ENCODE data around the gene KIAA1549. TPM values are rescaled to one million over a fixed set of nuclear protein-coding genes. Genes with fewer than 3 reads are reported as not detected.
"Not testable (repeated sequence)": the region's sequence is repeated elsewhere in the genome, so short reads cannot be mapped to it uniquely, and the experiment has no call there.

Gene KIAA1549
- total RNA-seq, 1 experiment from 2014 or later: 6.0 TPM

DNA sequence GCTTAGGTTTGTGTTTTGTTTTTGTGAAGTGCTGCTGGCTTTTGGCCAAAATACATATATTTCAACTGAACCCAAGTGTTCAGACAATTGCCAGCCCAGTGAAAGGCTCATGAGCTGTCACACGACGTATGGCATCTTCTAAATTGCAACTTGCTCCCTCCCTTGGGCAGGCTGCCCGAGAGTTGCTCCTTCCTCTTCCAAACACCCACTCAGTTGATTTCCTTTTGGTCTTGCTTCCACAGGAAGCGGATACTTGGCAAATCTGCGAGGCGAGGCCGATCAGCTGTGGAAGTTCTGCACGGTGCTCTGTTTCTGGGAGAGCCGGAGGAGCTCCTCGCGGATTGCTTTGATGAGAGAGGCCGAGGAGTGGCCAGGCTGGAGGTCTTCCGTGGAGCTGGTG lies 143.6 kb downstream of the KIAA1549 start:
- Histone ChIP-seq H3K4me3 (ENCODE audit: insufficient read depth, low read depth, low read length) (no peak overlapping the region), H3K36me3 (replicated peaks; ENCODE audit: control insufficient read depth, insufficient read depth, low read length) (peaks cover 4% of the 10 kb centered on the region; the same call in 1 of the 2 replicates), H3K27me3 (ENCODE audit: control insufficient read depth, insufficient read depth, low read length) (no peaks in the 10 kb centered on the region)
- no peak for DNase-seq

DNA sequence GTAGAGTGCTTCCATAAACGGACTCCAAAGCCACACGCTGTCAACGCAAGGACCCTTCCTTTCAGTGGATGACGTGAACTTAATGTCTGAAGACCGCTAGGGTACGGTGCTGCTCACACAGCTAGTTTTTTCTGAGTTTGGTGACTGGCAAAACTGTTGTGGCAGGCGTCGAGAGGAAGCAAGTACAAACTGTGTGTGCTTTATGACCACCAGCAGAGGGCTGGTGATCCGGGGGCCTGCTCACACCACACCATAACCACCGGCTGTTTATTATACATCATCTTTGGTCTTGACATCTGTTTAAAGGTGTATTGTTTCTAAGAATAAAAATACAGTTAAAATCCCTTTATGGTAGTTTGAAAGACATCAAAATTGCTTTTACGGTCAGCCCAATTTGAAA lies 146.1 kb downstream of the KIAA1549 start:
- no peak for DNase-seq
- peaks cover 4% of the 10 kb centered on the region; the same call in 1 of the 2 replicates for H3K36me3 ChIP-seq (replicated peaks; ENCODE audit: control insufficient read depth, insufficient read depth, low read length)
- H3K4me3 ChIP-seq (ENCODE audit: insufficient read depth, low read depth, low read length): no peak overlapping the region
- no peaks in the 10 kb centered on the region for H3K27me3 ChIP-seq (ENCODE audit: control insufficient read depth, insufficient read depth, low read length)

GRCh38 chr7:138834583-138834982 lies 146.6 kb downstream of the KIAA1549 start:
- no peaks in the 10 kb centered on the region for H3K27me3 ChIP-seq (ENCODE audit: control insufficient read depth, insufficient read depth, low read length)
- no peak overlapping the region for H3K4me3 ChIP-seq (ENCODE audit: insufficient read depth, low read depth, low read length)
- peaks cover 4% of the 10 kb centered on the region; the same call in 1 of the 2 replicates for H3K36me3 ChIP-seq (replicated peaks; ENCODE audit: control insufficient read depth, insufficient read depth, low read length)
- no peak for DNase-seq

- Histone ChIP-seq H3K27me3 (ENCODE audit: control insufficient read depth, insufficient read depth, low read length) (no peaks in the 10 kb centered on the region), H3K36me3 (replicated peaks; ENCODE audit: control insufficient read depth, insufficient read depth, low read length) (peaks cover 4% of the 10 kb centered on the region; the same call in 1 of the 2 replicates), H3K4me3 (ENCODE audit: insufficient read depth, low read depth, low read length) (no peak overlapping the region)
- DNase-seq: no peak
Measured at GRCh38 chr7:138833596-138833995, 147.6 kb downstream of the KIAA1549 start.

- Histone ChIP-seq H3K36me3 (replicated peaks; ENCODE audit: control insufficient read depth, insufficient read depth, low read length) (peaks cover 4% of the 10 kb centered on the region; the same call in 1 of the 2 replicates), H3K27me3 (ENCODE audit: control insufficient read depth, insufficient read depth, low read length) (no peaks in the 10 kb centered on the region), H3K4me3 (ENCODE audit: insufficient read depth, low read depth, low read length) (no peak overlapping the region)
- DNase-seq: no peak
Measured at GRCh38 chr7:138832966-138833365, 148.2 kb downstream of the KIAA1549 start.

DNA sequence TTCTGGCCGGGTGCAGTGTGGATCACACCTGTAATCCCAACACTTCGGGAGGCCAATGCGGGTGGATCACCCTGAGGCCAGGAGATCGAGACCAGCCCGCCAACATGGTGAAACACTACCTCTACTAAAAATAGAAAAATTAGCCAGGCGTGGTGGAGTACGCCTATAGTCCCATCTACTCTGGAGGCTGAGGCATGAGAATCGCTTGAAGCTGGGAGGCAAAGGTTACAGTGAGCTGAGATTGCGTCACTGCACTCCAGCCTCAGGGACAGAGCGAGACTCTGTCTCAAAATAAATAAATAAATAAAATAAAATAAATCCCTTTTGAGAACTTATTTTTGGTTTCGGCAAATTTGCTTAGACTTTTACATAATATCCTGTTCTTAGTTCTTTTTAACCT lies 151.9 kb downstream of the KIAA1549 start:
- Histone ChIP-seq H3K36me3 (replicated peaks; ENCODE audit: control insufficient read depth, insufficient read depth, low read length) (no peaks in the 10 kb centered on the region), H3K27me3 (ENCODE audit: control insufficient read depth, insufficient read depth, low read length) (no peaks in the 10 kb centered on the region), H3K4me3 (ENCODE audit: insufficient read depth, low read depth, low read length) (no peak overlapping the region)
- no peak for DNase-seq

DNA sequence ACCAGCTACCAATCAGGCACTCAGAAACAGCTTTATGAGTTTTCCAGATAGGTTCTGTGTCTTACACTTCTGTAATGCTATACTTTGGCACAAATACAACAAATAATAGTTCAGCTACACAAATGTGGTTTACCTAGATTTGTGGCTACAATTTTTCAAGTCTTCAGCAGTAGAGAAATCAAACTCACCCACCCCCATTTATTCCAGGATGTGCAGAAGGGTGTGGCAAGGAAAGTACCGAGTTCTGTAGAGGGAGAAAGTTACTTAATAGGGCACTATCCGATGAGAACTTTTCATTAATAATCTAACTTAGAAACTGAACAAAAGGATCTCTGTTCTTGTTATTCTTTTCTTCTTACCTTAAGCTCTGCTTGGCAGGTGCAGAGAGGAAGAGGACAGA lies 152.9 kb downstream of the KIAA1549 start:
- DNase-seq: no peak

GRCh38 chr7:138825049-138825721 lies 156.0 kb downstream of the KIAA1549 start:
- H3K27me3 ChIP-seq (ENCODE audit: control insufficient read depth, insufficient read depth, low read length): no peaks in the 10 kb centered on the region

More for the DNA sequence above, 152.9 kb downstream of the KIAA1549 start:
- no peaks in the 10 kb centered on the region for H3K27me3 ChIP-seq (ENCODE audit: control insufficient read depth, insufficient read depth, low read length)
- no peak overlapping the region for H3K4me3 ChIP-seq (ENCODE audit: insufficient read depth, low read depth, low read length)
- no peaks in the 10 kb centered on the region for H3K36me3 ChIP-seq (replicated peaks; ENCODE audit: control insufficient read depth, insufficient read depth, low read length)

GRCh38 chr7:138822867-138823535 lies 158.2 kb downstream of the KIAA1549 start:
- no peaks in the 10 kb centered on the region for H3K27me3 ChIP-seq (ENCODE audit: control insufficient read depth, insufficient read depth, low read length)
- no peaks in the 10 kb centered on the region for H3K36me3 ChIP-seq (replicated peaks; ENCODE audit: control insufficient read depth, insufficient read depth, low read length)
- no peak for DNase-seq
- no peak overlapping the region for H3K4me3 ChIP-seq (ENCODE audit: insufficient read depth, low read depth, low read length)

More at GRCh38 chr7:138825049-138825721, 156.0 kb downstream of the KIAA1549 start:
- Histone ChIP-seq H3K36me3 (replicated peaks; ENCODE audit: control insufficient read depth, insufficient read depth, low read length) (no peaks in the 10 kb centered on the region), H3K4me3 (ENCODE audit: insufficient read depth, low read depth, low read length) (no peak overlapping the region)
- no peak for DNase-seq

GRCh38 chr7:138821912-138822311 lies 159.3 kb downstream of the KIAA1549 start:
- no peaks in the 10 kb centered on the region for H3K36me3 ChIP-seq (replicated peaks; ENCODE audit: control insufficient read depth, insufficient read depth, low read length)
- DNase-seq: peak; percentile 33
- H3K4me3 ChIP-seq (ENCODE audit: insufficient read depth, low read depth, low read length): no peak overlapping the region
- H3K27me3 ChIP-seq (ENCODE audit: control insufficient read depth, insufficient read depth, low read length): no peaks in the 10 kb centered on the region

GRCh38 chr7:138819625-138820024 lies 161.6 kb downstream of the KIAA1549 start:
- H3K27me3 ChIP-seq (ENCODE audit: control insufficient read depth, insufficient read depth, low read length): no peaks in the 10 kb centered on the region

DNA sequence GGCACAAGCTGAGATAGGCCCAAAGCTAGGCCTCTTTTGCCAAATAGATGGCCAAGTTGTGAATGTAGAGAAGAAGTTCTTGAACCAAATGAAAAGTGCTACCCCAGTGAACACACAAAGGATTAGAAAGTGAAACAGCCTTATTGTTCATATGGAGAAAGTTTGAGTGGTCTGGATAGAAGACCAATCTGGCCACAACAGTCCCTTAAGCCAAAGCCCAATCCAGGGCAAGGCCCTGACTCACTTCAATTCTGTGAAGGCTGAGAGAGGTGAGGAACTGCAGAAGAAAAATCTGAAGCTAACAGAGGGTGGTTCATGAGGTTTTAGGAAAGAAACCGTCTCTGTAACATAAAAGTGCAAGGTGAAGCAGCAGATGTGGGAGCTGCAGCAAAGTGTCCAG lies 164.5 kb downstream of the KIAA1549 start:
- H3K4me3 ChIP-seq (ENCODE audit: insufficient read depth, low read depth, low read length): no peak overlapping the region
- H3K36me3 ChIP-seq (replicated peaks; ENCODE audit: control insufficient read depth, insufficient read depth, low read length): no peaks in the 10 kb centered on the region
- H3K27me3 ChIP-seq (ENCODE audit: control insufficient read depth, insufficient read depth, low read length): no peaks in the 10 kb centered on the region
- DNase-seq: no peak

More at GRCh38 chr7:138819625-138820024, 161.6 kb downstream of the KIAA1549 start:
- H3K4me3 ChIP-seq (ENCODE audit: insufficient read depth, low read depth, low read length): no peak overlapping the region
- no peak for DNase-seq
- no peaks in the 10 kb centered on the region for H3K36me3 ChIP-seq (replicated peaks; ENCODE audit: control insufficient read depth, insufficient read depth, low read length)

DNA sequence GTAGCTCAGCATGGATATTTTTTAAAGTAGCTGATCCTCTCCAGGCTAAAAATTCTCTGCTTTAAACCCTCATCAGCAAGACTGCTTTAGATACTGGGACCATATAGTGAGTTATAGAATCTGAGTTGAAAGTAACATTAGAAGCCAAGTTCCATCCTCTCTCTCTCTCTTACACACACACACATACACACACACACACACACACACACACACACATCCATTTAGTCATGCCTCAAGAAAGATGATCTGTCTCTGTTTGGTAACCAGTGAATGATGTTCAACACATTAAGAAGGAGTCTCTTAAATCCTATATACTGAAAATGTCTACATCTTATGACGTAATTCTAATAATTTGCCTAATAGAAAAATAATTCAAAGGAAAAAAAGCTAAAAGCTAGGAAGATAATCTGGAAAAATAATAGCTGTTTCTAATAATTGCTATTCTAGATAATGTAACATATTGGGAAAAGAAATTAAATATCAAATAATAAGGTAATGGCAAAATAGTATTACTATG lies 166.3 kb downstream of the KIAA1549 start:
- H3K36me3 ChIP-seq (replicated peaks; ENCODE audit: control insufficient read depth, insufficient read depth, low read length): no peaks in the 10 kb centered on the region
- H3K4me3 ChIP-seq (ENCODE audit: insufficient read depth, low read depth, low read length): no peak overlapping the region
- no peak for DNase-seq
- H3K27me3 ChIP-seq (ENCODE audit: control insufficient read depth, insufficient read depth, low read length): no peaks in the 10 kb centered on the region

GRCh38 chr7:138813945-138814344 lies 167.2 kb downstream of the KIAA1549 start:
- DNase-seq: no peak
- Histone ChIP-seq H3K36me3 (replicated peaks; ENCODE audit: control insufficient read depth, insufficient read depth, low read length) (no peaks in the 10 kb centered on the region), H3K27me3 (ENCODE audit: control insufficient read depth, insufficient read depth, low read length) (no peaks in the 10 kb centered on the region), H3K4me3 (ENCODE audit: insufficient read depth, low read depth, low read length) (no peak overlapping the region)

DNA sequence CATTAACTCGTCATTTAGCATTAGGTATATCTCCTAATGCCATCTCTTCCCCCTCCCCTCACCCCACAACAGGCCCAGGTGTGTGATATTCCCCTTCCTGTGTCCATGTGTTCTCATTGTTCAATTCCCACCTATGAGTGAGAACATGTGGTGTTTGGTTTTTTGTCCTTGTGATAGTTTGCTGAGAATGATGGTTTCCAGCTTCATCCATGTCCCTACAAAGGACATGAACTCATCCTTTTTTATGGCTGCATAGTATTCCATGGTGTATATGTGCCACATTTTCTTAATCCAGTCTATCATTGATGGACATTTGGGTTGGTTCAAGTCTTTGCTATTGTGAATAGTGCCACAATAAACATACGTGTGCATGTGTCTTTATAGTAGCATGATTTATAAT lies 169.9 kb downstream of the KIAA1549 start:
- H3K36me3 ChIP-seq (replicated peaks; ENCODE audit: control insufficient read depth, insufficient read depth, low read length); DNase-seq; H3K4me3 ChIP-seq (ENCODE audit: insufficient read depth, low read depth, low read length); H3K27me3 ChIP-seq (ENCODE audit: control insufficient read depth, insufficient read depth, low read length): not testable (repeated sequence)
